Endometrial microvascular endothelial cells (primary cell): ENCODE results near the gene TNRC6B. TPM values are rescaled to one million over a fixed set of nuclear protein-coding genes. Genes with fewer than 3 reads are reported as not detected.
"Not testable (repeated sequence)": the region's sequence is repeated elsewhere in the genome, so short reads cannot be mapped to it uniquely, and the experiment has no call there.

Experiments used
- in situ Hi-C: cut with HindIII; loops from 2 replicates; pipeline ENCODE4 v1.10.0; 2017; ENCODE audit warnings: low sequenced_read_pairs, low pct_unique_long_range_greater_than_20kb; ENCODE audit errors: inconsistent ontology term
- total RNA-seq: library from RNA; depleted of rRNA; stranded (reverse); fragments of >200 nt; gene quantifications from one replicate; pipeline ENCODE4 v1.2.3, GENCODE V29; 2015; ENCODE audit errors: inconsistent ontology term

Gene TNRC6B
- total RNA-seq, 1 donor from 2014 or later = 31.3 TPM

DNA sequence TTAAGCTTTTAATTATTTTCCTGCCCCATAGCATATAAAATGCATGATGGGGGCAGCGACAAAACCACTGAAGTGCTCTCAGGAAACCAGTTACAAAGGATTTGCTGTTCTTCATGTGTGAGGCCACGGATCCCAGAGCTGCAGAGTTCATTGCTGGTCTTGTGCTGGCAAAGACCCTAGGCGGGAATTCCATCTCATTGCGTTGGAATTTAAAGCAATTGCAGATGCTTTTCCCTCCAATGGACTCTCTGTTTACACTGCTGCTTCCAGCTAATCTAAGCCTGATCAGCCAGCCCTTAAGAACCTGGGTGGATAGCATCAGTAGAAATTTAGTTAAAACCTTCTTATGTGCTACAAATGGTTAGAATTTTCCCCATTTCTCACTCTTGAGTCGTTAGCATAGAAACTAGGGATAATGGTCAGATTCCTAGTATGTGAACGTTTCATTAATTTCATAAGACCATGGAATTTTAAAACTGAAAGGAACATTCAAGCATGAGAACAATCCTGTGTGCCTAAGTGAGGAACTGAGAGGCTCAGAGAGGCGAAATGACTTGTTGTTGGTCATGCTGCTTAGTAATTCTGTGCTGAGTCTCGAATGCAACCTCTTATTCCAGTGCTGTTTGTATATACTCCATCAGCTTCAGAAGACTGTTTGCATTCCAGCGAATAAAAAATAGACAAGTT is 132.5 kb downstream of the TNRC6B start:
- in situ Hi-C loops = no loop called here

DNA sequence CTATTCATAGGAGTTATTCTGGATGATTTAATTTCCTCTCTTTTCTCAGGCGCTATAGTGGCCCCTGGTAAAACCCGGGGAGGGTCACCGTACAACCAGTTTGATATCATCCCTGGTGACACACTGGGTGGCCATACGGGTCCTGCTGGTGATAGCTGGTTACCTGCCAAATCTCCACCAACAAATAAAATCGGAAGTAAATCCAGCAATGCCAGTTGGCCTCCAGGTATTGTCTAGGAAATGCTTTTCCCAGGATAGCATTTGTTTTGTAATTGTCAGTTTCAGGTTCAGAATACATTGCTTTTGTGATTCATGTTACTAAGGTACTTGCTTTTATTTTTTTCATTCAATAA is 133.0 kb downstream of the TNRC6B start:
- in situ Hi-C loops = no loop called here

DNA sequence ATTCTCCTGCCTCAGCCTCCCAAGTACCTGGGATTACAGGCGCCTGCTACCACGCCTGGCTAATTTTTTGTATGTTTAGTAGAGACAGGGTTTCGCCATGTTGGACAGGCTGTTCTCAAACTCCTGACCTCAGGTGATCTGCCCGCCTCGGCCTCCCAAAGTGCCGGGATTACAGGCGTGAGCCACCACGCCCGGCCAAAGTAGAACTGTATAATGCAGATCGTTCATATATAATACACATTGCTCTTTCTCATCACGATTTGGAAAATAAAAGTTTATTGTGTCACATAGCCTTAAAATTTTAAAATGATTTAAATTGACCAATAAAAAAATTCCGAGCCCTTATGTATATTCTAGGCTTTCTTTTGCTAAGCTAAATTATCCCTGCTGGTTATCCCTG is 133.9 kb downstream of the TNRC6B start:
- in situ Hi-C loops = not testable (repeated sequence)

DNA sequence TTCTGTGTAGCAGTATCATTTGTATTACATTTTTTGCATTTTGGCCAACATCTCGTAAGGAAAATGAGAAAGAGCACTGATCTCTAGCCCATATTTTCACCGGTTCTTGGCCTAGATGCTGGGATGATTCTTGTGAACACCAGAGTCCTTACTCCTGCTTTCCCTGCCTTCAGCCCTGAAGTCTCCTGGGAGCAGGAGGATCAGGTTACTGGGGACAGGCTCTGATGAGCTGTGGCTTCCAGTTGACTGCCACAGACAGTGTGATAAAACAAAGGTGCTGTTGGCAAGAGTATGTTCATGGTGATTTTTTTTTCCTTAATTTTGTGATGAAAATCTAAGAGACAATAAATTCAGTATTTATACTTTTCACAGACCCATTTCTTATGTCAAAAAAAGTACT is 134.3 kb downstream of the TNRC6B start:
- in situ Hi-C loops = no loop called here

DNA sequence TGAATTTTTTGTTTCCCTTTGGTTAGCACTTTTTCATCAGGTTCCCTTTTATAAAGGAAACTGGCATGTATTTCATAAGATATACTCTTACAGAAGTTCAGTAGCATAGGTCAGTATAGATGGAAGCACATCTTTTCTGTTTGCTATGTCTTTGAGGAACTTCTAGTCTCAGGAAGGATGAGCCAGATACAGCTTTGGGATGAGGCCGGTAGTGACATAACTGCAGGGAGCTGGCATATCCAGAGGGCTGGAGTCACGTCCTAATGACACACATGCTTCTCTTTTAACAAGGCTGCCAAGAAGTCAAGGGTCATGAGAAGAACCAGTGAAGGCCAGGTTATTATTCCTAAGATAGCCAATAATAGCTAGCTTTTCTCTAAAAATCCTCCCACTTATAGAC is 135.3 kb downstream of the TNRC6B start:
- in situ Hi-C loops = no loop called here

DNA sequence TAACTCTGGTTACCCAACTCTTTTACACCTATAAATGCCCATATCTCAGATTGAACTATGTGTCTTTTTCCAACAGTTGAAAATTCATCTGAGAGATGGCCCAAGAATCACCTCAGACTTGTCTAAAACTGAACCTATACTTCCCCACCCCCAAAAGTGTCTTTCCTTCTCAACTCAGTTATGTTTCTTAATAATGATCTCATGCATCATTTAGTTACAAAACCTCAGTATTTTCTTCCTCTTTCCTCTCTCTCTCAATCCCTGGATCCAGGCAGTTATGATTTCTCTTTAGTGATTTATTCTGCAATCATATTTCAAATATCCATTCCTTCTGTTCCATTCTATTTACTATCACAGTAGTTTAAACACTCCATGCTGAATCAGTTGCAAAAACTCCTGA is 136.3 kb downstream of the TNRC6B start:
- in situ Hi-C loops = no loop called here

DNA sequence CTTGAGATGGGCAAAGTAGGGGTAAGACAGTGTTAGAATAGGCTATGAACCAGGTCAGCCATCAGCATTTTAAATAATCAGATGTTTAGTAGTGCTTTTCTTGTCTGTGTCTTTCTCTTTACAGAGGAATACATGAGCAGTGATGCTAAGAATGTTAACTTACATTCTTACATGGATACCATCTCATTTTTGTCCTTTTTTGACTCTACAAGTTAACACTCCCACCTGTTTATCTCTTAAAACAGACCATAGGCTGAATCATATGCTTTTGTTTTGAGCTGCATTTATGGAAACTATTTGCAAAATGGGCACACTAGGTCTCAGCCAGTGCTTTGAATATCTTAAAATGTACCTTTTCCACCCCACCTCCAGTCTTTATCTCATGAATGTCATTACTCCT is 143.0 kb downstream of the TNRC6B start:
- in situ Hi-C loops = no loop called here

DNA sequence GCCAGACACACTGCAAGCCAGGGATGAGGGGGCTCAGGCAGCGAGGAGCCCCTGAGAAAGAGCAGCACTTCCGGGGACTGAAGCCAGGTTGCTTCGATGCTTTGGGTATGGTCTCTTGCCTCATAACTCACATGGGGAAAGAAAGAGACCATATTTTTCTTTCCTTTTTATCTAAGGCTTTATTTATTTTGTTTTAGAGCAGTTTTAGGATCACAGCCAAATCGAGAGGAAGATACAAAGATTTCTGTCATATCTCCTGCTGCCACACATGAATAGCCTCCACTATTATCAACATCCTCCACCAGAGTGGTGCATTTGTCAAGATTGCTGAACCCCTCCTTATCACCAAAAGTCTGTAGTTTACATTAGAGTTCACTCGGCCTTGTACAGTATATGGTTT is 144.3 kb downstream of the TNRC6B start:
- in situ Hi-C loops = no loop called here

DNA sequence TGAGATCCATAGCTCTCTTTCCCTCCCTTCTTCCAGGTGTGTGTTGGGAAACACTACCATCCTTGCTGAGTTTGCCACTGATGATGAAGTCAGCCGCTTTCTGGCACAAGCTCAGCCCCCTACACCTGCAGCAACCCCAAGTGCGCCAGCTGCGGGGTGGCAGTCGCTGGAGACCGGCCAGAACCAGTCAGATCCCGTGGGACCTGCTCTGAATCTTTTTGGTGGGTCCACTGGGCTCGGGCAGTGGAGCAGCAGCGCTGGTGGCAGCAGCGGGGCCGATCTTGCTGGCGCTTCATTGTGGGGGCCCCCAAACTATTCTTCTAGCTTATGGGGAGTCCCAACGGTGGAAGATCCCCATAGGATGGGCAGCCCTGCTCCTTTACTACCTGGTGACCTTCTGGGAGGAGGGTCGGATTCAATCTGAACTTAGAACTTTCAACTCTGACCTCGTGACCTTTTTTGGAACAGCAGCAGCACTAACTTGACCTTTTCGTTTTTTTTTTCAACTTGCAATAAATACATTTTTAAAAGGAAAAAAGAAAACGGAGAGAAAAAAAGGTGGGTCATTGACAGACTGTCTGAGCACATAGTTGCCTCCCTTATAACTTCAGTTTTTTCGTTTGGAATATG is 145.2 kb downstream of the TNRC6B start:
- in situ Hi-C loops = no loop called here

DNA sequence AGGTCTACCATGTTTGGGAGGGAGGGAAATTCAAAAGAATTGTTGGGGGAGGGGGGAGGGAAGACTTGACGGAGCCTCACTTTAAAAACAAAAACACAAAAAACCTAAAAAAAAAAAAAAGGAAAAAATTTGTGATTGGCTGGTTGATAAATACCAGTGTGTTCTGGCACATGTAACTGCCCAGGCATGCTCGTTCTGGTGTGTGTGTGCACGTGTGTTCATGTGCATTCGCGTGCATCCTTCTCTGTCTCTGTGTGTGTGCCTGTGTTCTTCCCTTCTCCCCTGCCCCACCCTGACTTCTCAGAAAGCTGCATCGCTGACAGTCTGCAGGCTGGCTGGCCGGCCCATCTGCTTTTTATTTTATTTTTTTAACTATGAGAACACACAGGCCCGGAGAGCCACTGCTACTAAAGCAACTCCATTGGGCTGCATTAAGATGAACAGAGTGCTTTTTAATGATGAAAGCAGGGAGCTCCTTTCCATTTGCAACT is 146.0 kb downstream of the TNRC6B start:
- in situ Hi-C loops = no loop called here

DNA sequence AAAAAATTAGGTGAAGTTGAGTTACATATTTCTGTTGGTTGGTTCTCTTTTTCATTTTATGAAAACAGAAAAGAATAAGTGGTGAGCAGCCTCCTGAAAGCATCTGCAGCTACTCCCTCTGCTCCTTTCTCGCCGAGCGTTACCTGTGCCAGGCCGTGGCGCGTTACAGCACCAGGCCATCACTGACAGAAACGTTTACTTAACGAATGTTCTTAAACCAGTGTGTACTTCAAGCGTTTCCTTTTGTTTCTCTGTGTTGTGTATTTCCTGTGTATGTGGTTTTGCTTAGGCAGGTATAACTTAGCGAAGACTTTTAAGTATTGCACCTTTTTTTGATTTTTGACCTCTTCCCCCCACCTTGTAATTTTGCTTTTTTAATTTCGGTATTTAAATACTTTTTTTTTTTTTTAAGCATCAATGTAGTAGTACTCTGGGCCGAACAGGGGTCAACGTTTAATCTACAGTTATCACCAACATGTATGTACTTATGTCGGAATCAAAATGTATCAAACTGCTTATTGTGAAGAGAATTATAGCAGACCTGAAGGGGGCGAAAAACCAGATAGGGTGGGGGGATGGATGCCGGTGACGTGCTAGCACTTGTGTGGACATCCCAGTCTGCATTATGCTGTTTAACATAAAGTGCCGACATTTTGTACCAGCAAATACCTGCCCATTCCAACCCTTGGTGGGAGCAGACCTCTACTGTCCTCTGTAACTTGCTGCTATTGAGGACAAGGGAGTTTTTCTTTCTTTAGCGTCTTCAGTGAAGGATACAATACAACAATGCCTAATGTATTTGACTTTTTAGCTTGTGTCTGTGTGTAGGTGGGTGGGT is 147.0 kb downstream of the TNRC6B start:
- in situ Hi-C loops = no loop called here

DNA sequence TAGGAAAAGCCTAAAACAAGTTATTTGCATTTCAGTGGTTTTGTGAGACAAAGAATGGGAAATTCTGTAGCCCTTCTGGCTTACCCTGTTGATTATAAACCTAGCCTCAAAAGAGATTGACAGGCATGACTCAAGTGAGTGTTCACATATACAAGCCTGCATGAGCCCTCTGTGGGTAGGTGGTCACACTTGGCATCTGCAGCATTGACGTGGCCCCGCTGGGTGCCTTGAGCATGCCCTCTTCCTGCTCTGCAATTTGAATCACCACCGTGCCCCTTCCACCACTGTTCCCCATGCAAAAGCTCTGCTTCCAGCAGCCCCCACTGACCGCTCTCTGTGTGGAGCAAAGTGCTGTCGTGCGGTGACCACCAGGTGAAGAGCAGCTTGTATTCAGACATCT is 147.6 kb downstream of the TNRC6B start:
- in situ Hi-C loops = no loop called here

DNA sequence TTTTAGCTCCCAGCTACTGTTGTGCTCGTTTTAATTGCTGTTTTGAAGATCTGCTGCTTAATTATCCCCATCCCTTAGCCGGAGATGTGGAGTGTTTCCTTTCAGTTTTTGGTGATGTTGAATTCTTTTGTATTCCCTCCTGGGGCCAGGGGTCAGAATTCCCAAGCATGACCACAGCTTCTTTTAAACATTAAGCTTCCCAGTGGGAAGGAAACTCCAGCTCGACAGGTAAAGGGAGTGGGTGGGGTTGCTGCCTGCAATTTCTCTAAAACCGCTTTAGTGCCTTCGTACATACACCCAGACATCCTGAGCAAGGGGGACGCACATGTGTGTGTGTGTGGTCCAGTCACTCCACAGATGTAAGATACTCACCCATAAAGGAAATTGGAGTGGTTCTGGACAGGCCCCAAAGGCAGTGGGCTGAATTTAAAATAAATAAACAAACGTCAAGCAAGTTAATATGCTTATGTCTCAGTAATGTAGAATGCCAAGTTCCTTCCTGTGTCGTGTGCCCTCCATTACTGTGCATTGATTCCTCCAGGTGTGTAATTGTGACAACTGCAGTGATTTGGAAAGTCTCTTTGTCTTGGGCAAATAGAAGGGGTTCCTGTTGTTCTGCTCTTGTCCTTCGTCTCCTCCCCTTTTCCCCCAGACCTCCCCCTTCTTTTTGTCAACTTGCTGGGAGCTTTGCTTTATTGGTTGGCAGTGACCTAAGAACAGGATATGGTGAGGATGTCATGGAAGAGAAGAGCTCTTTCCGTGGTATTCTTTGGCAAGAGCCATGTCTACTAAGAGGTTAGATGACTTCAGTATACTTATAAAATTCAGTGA is 149.4 kb downstream of the TNRC6B start:
- in situ Hi-C loops = no loop called here

DNA sequence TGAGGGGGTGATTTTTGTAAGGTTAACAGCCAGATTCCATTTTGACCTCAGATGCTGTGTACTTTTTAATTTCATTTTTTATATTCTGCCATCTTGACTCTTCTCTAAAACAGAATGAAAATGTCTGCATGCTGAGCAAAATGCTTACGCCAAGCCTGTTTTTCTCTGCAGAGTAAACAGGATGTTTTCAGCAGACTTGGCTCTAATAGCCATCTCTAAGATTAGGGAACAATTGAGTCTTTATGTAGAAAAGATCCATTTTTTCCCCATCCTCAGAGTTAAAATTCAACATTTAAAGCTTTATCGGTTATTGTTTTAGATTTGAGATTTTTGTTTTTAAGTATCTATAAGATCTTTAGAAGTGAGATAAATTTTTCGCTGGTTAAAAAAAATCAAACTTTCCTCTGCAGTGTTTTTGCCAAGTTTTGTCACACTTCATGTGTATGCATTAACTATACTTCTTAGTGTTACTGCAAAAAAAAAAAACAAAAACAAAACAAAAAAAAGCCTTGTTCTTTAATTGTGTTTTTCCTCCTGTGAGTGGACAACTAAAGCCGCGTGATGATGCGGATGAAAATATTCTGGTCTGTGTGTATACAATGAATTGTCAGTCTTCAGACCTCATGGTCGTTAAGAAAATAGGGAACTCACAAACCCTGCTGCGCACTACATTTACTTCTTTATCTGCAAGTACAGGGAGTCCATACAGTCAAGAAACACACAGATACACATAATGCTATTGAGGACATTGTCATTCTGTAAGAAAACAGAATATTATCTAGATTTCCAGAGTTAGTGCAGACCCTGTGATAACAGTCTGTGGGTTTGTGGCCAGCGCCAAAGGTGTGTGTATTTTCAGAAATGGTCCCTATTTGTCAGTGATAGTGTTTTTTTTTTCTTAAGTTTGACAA is 151.1 kb downstream of the TNRC6B start:
- in situ Hi-C loops = no loop called here

DNA sequence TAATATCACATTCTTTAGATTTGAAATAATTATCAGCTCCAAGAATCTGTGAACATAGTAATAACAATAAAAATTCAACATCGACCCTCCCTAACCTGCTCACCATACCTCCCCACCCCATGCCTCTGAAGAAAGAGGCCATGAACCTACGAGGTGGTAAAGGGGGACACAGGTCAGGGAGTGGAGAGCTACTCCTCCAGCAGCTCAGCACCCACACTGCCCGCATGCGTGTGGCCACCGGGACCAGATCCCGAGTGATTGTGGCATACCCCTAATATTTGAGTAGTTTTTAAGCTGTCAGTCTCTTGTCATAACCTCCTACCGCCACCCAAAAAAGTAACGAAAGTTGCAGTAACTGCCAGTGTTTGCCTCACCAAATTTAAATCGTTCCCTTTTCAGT is 151.7 kb downstream of the TNRC6B start:
- in situ Hi-C loops = no loop called here

DNA sequence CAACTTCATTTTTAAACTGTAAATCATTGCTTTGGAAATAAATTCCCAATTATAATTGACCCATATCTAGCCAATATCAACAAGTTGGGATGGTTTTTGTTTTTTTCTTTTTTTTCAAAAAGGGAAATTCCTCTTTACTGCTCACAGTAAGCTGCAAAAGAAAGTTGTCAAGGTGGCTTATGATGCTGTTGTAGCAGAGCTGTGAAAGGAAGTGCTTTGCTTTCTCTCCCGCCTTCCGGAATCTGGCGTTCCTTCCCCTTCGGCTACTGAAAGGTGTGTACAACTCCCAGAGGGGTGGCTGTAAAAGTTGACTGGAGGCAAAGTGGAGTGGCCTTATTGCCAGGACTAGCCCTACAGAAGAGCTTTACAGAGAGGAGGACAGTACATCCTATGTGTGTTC is 152.4 kb downstream of the TNRC6B start:
- in situ Hi-C loops = no loop called here

DNA sequence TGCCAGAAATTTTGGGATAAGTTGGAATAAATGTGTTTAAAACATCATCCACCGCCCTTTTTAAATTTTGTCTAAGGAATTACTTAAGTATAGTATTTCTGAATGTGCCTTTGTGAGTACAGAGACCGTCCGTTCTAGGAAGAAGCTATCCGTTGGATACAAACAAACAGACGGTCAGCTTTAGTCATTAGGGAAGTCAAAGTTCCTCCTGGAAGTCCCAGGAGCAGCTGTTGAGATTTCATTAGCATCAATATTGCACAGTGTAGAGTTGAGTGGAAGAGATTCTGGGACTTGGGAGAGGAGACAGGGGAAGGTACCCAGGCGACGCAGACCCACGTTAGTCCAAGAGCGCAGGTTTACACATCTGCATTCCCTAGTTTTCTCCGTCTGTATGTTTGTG is 152.9 kb downstream of the TNRC6B start:
- in situ Hi-C loops = no loop called here

DNA sequence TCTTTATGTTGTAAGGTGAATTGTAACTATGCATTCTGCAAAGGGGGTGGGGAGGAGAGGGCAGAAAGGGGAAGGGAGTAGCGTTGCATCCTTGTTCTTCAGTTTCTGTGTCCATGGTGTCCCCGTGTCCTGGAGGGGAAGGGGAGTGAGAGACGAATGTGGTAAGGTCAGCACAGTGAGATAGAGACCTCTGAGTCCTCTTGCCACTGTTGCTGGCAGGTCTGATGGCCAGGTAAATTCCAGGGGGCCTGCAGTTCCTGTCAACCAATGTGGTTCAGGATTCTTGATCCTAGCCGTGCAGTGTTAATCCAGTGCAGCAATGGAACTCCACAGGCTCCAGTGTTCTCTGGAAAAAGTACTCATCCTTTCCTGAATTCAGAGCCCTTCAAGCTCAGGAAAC is 154.0 kb downstream of the TNRC6B start:
- in situ Hi-C loops = no loop called here
